RWPE1 (cell line): ENCODE data around the gene EIF5AL1.

ENCODE experiments used
- CTCF ChIA-PET: fragments of 350-600 bp; sonication (Branson Sonifier 250); formaldehyde crosslinking; extraction: SDS; loops from one replicate; lab custom pipeline; 2021; lab: Yijun Ruan, JAX
- POLR2A ChIA-PET: fragments of 400-600 bp; formaldehyde crosslinking; extraction: SDS; loops from one replicate; lab custom pipeline; 2020; ENCODE audit warnings: antibody characterized with exemption; ENCODE audit not compliant: low non-redundant PET; lab: Yijun Ruan, JAX
- DNase-seq: peaks from one replicate; pipeline ENCODE4 v3.0.0; 2012; ENCODE audit warnings: low spot score
- H3K27ac ChIP-seq: fragments of 450-650 bp; 2 replicates; pipeline ENCODE4 v1.5.1; 2017
- CTCF ChIP-seq: fragments of 450-650 bp; conservative IDR thresholded peaks from 2 replicates; pipeline ENCODE4 v1.5.1; 2017; ENCODE audit warnings: low read depth, mild to moderate bottlenecking

The EIF5AL1 gene

DNA sequence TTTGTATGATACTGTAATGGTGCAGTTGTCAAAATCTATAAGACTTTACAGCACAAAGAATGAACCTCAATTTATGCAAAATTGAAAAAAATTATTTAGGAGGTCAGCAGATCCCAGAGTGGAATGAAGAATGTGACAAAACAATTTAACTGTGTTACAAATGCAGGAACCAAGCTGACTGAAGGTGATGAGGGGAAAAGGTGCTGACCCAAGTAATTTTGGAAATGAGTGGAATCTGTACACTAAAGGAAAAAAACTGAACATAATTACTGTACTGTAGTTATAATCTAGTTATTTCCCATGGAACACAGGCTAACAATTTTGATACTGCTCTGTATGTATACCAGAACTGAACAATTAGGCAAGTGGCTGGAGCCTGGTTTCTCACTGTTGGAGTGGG is 35.7 kb upstream of the EIF5AL1 start:
- no peak overlapping the region for H3K27ac ChIP-seq
- no peak for DNase-seq
- ChIA-PET POLR2A (no interaction called here), CTCF (interaction anchor here (0.7 to 2.8 kb wide), 3 partner anchors 9 to 102 kb away, joined by 3 to 7 read pairs (median 4); no protein-coding TSS in a partner anchor)
- no peak for TF ChIP-seq CTCF

- no peak for DNase-seq
- ChIA-PET CTCF (interaction anchor here (0.6 to 2.8 kb wide), 3 partner anchors 10 to 726 kb away, joined by 3 to 7 read pairs (median 7); no protein-coding TSS in a partner anchor), POLR2A (no interaction called here)
- no peak for TF ChIP-seq CTCF
- no peak overlapping the region for H3K27ac ChIP-seq
These were observed 34.9 kb upstream of the EIF5AL1 start for GRCh38 chr10:79477456-79477855.

- CTCF ChIA-PET: interaction anchor here (1.0 kb wide), 1 partner anchor 105 kb away, joined by 3 read pairs; no protein-coding TSS in a partner anchor
- no peak for DNase-seq
- no peak overlapping the region for H3K27ac ChIP-seq
- no peak for TF ChIP-seq CTCF
- POLR2A ChIA-PET: no interaction called here
These were observed 32.9 kb upstream of the EIF5AL1 start for GRCh38 chr10:79479283-79479909.

DNA sequence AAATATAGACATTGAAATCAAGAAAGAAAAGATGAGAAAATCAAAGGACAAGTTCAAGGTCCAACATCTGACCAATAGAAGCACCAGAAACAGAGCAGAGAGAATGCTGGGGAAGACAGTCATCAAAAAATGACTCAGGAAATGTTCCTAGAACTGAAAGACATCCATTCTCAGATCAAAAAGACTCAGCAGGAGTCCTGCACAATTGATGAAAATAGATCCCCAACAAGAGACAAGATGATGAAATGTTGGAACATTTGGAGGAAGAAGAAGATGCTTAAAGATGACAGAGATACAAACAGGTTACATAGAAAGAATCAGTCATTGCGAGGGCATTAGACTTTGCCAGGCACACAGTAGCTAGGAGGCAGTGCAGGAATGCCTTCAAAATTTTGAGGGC is 30.0 kb upstream of the EIF5AL1 start:
- H3K27ac ChIP-seq: no peak overlapping the region
- ChIA-PET CTCF (no interaction called here), POLR2A (no interaction called here)
- TF ChIP-seq CTCF: no peak
- DNase-seq: no peak

DNA sequence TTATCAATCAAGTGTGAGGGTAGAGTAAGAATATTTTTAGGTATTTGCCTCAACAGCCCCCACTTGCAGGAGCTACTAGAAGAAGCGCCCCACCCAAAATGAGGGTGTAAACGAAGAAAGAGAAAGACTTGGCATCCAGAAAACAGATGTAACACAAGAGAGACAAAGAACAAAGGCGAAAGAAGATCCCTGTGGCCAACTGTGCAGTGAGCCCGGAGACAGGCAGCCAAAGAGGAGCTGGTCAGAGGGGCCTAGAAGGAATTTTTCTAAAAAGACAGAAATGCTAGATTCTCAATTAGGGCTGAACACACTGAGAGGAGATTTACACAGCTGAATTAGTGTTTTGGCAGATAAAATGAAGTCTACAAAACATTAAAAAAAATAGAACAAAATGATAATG is 29.6 kb upstream of the EIF5AL1 start:
- H3K27ac ChIP-seq: no peak overlapping the region
- no peak for TF ChIP-seq CTCF
- POLR2A ChIA-PET: no interaction called here
- DNase-seq: no peak
- CTCF ChIA-PET: interaction anchor here (0.5 kb wide), 1 partner anchor 76 kb away, joined by 5 read pairs; no protein-coding TSS in a partner anchor

GRCh38 chr10:79483299-79483698 is 29.0 kb upstream of the EIF5AL1 start:
- CTCF ChIA-PET: interaction anchor here (0.6 kb wide), 1 partner anchor 459 kb away, joined by 3 read pairs; no protein-coding TSS in a partner anchor
- POLR2A ChIA-PET: no interaction called here
- H3K27ac ChIP-seq: no peak overlapping the region
- no peak for TF ChIP-seq CTCF
- DNase-seq: no peak
